ENCODE measurements around the gene SLC9A9. TPM values are rescaled to one million over a fixed set of nuclear protein-coding genes. Genes with fewer than 3 reads are reported as not detected.

Gene SLC9A9
- polyA plus RNA-seq, 1 donor (not counting 4 experiments of a cell fraction or from before 2014, with no cell fraction given): 5.2 TPM

GRCh38 chr3:143455480-143455879, 392.8 kb downstream of the SLC9A9 start:
- Histone ChIP-seq H2AFZ (ENCODE audit: control insufficient read depth, low read length) (no peak overlapping the region), H3K36me3 (ENCODE audit: control insufficient read depth in 2 of 2, extremely low read depth in 1 of 2, insufficient read depth in 2 of 2, low read length in 2 of 2) (no peaks in the 10 kb centered on the region), H4K20me1 (ENCODE audit: control insufficient read depth, extremely low read depth, insufficient read depth, low read length) (no peaks in the 10 kb centered on the region), H3K4me2 (ENCODE audit: control insufficient read depth, extremely low read depth, insufficient read depth, low read depth, low read length) (no peak overlapping the region), H3K4me1 (ENCODE audit: control insufficient read depth, extremely low read depth, insufficient read depth, low read length) (no peaks in the 10 kb centered on the region), H3K9me3 (ENCODE audit: control insufficient read depth, low read depth, low read length) (no peaks in the 10 kb centered on the region), H3K4me3 (ENCODE audit: control insufficient read depth in 2 of 3, extremely low read depth in 1 of 3, insufficient read depth in 2 of 3, low read depth in 1 of 3, low read length in 3 of 3) (no peak overlapping the region), H3K9me1 (ENCODE audit: control insufficient read depth, extremely low read depth, insufficient read depth, low read length) (no peaks in the 10 kb centered on the region), H3K27me3 (ENCODE audit: control insufficient read depth, extremely low read depth, insufficient read depth, low read length) (no peaks in the 10 kb centered on the region), H3K9ac (ENCODE audit: control insufficient read depth, extremely low read depth, insufficient read depth, low read length) (no peak overlapping the region), H3K79me2 (ENCODE audit: control insufficient read depth, insufficient read depth, low read length) (no peaks in the 10 kb centered on the region), H3K27ac (ENCODE audit: control insufficient read depth, insufficient read depth, low read length) (no peak overlapping the region)
- no peak for DNase-seq (ENCODE audit: low read depth, low spot score)
- TF ChIP-seq EZH2 (IDR thresholded peaks at IDR 0.05; ENCODE audit: low read length): no peak
- FAIRE-seq: no peak
- dilution Hi-C loops (cut with MboI; ENCODE audit: extremely low pct_ligation_motif_present, low sequenced_read_pairs): no loop called here

- Histone ChIP-seq H3K4me1 (ENCODE audit: control insufficient read depth, extremely low read depth, insufficient read depth, low read length) (no peaks in the 10 kb centered on the region), H3K9ac (ENCODE audit: control insufficient read depth, extremely low read depth, insufficient read depth, low read length) (no peak overlapping the region), H3K27ac (ENCODE audit: control insufficient read depth, insufficient read depth, low read length) (no peak overlapping the region), H2AFZ (ENCODE audit: control insufficient read depth, low read length) (no peak overlapping the region), H4K20me1 (ENCODE audit: control insufficient read depth, extremely low read depth, insufficient read depth, low read length) (no peaks in the 10 kb centered on the region), H3K9me1 (ENCODE audit: control insufficient read depth, extremely low read depth, insufficient read depth, low read length) (no peaks in the 10 kb centered on the region), H3K79me2 (ENCODE audit: control insufficient read depth, insufficient read depth, low read length) (no peaks in the 10 kb centered on the region), H3K9me3 (ENCODE audit: control insufficient read depth, low read depth, low read length) (no peaks in the 10 kb centered on the region), H3K27me3 (ENCODE audit: control insufficient read depth, extremely low read depth, insufficient read depth, low read length) (no peaks in the 10 kb centered on the region), H3K36me3 (ENCODE audit: control insufficient read depth in 2 of 2, extremely low read depth in 1 of 2, insufficient read depth in 2 of 2, low read length in 2 of 2) (no peaks in the 10 kb centered on the region), H3K4me2 (ENCODE audit: control insufficient read depth, extremely low read depth, insufficient read depth, low read depth, low read length) (no peak overlapping the region), H3K4me3 (ENCODE audit: control insufficient read depth in 2 of 3, extremely low read depth in 1 of 3, insufficient read depth in 2 of 3, low read depth in 1 of 3, low read length in 3 of 3) (no peak overlapping the region)
- TF ChIP-seq EZH2 (IDR thresholded peaks at IDR 0.05; ENCODE audit: low read length) (no peak), CTCF (optimal IDR thresholded peaks at IDR 0.05 in 1 of 3, IDR thresholded peaks at IDR 0.05 in 1 of 3, conservative IDR thresholded peaks at IDR 0.05 in 1 of 3; ENCODE audit: extremely low read depth in 1 of 3, insufficient read depth in 2 of 3, low read length in 3 of 3) (no peak)
- dilution Hi-C loops (cut with MboI; ENCODE audit: extremely low pct_ligation_motif_present, low sequenced_read_pairs): no loop called here
- FAIRE-seq (no peak), DNase-seq (ENCODE audit: low read depth, low spot score) (no peak)
These were observed 397.6 kb downstream of the SLC9A9 start for GRCh38 chr3:143450632-143451031.

GRCh38 chr3:143447491-143447890, 400.8 kb downstream of the SLC9A9 start:
- TF ChIP-seq CTCF (optimal IDR thresholded peaks at IDR 0.05 in 1 of 3, IDR thresholded peaks at IDR 0.05 in 1 of 3, conservative IDR thresholded peaks at IDR 0.05 in 1 of 3; ENCODE audit: extremely low read depth in 1 of 3, insufficient read depth in 2 of 3, low read length in 3 of 3): no peak
- TF ChIP-seq EZH2 (IDR thresholded peaks at IDR 0.05; ENCODE audit: low read length): no peak
- no peaks in the 10 kb centered on the region for H3K9me3 ChIP-seq (ENCODE audit: control insufficient read depth, low read depth, low read length)
- no peak overlapping the region for H3K4me2 ChIP-seq (ENCODE audit: control insufficient read depth, extremely low read depth, insufficient read depth, low read depth, low read length)
- dilution Hi-C loops (cut with MboI; ENCODE audit: extremely low pct_ligation_motif_present, low sequenced_read_pairs): no loop called here
- H3K9ac ChIP-seq (ENCODE audit: control insufficient read depth, extremely low read depth, insufficient read depth, low read length): no peak overlapping the region
- no peak for FAIRE-seq
- no peaks in the 10 kb centered on the region for H4K20me1 ChIP-seq (ENCODE audit: control insufficient read depth, extremely low read depth, insufficient read depth, low read length)
- no peak overlapping the region for H3K27ac ChIP-seq (ENCODE audit: control insufficient read depth, insufficient read depth, low read length)
- no peaks in the 10 kb centered on the region for H3K27me3 ChIP-seq (ENCODE audit: control insufficient read depth, extremely low read depth, insufficient read depth, low read length)
- no peaks in the 10 kb centered on the region for H3K79me2 ChIP-seq (ENCODE audit: control insufficient read depth, insufficient read depth, low read length)
- H3K9me1 ChIP-seq (ENCODE audit: control insufficient read depth, extremely low read depth, insufficient read depth, low read length): no peaks in the 10 kb centered on the region
- H3K36me3 ChIP-seq (ENCODE audit: control insufficient read depth in 2 of 2, extremely low read depth in 1 of 2, insufficient read depth in 2 of 2, low read length in 2 of 2): no peaks in the 10 kb centered on the region
- no peak for DNase-seq (ENCODE audit: low read depth, low spot score)
- H2AFZ ChIP-seq (ENCODE audit: control insufficient read depth, low read length): no peak overlapping the region
- no peak overlapping the region for H3K4me3 ChIP-seq (ENCODE audit: control insufficient read depth in 2 of 3, extremely low read depth in 1 of 3, insufficient read depth in 2 of 3, low read depth in 1 of 3, low read length in 3 of 3)
- peaks cover 27% of the 10 kb centered on the region for H3K4me1 ChIP-seq (ENCODE audit: control insufficient read depth, extremely low read depth, insufficient read depth, low read length)

All from keratinocyte (primary cell).